ENCODE results near the gene TET2.

TET2 gene

GRCh38 chr4:105304085-105304484 lies 157.4 kb downstream of the TET2 start:
- H3K27ac ChIP-seq = peak overlapping the region; percentile 78

GRCh38 chr4:105305019-105305836 lies 158.6 kb downstream of the TET2 start:
- H3K36me3 ChIP-seq = no peaks in the 10 kb centered on the region
- H3K4me1 ChIP-seq (ENCODE audit: control insufficient read depth in 1 of 2, insufficient read depth in 1 of 2, low read depth in 1 of 2, low read length in 1 of 2) = peaks cover 15 to 31% of the 10 kb centered on the region in 2 experiments
- TF ChIP-seq CTCF (IDR thresholded peaks at IDR 0.05) = no peak
- no peaks in the 10 kb centered on the region for H3K9me3 ChIP-seq
- peak overlapping the region; percentile 78 for H3K27ac ChIP-seq
- no peaks in the 10 kb centered on the region for H3K27me3 ChIP-seq
- H3K4me3 ChIP-seq (ENCODE audit: low read depth in 1 of 2, low read length in 1 of 2) = peak overlapping the region in 1 of 2 experiments; percentile 11

More at GRCh38 chr4:105304085-105304484, 157.4 kb downstream of the TET2 start:
- Histone ChIP-seq H3K4me3 (ENCODE audit: low read depth in 1 of 2, low read length in 1 of 2) (no peak overlapping the region), H3K9me3 (no peaks in the 10 kb centered on the region), H3K36me3 (no peaks in the 10 kb centered on the region), H3K27me3 (no peaks in the 10 kb centered on the region), H3K4me1 (ENCODE audit: control insufficient read depth in 1 of 2, insufficient read depth in 1 of 2, low read depth in 1 of 2, low read length in 1 of 2) (peaks cover 15 to 31% of the 10 kb centered on the region in 2 experiments)
- no peak for TF ChIP-seq CTCF (IDR thresholded peaks at IDR 0.05)

GRCh38 chr4:105306158-105306781 lies 159.6 kb downstream of the TET2 start:
- TF ChIP-seq CTCF (IDR thresholded peaks at IDR 0.05) = no peak
- no peak overlapping the region for H3K4me3 ChIP-seq (ENCODE audit: low read depth in 1 of 2, low read length in 1 of 2)
- H3K36me3 ChIP-seq = no peaks in the 10 kb centered on the region
- no peaks in the 10 kb centered on the region for H3K9me3 ChIP-seq
- H3K27me3 ChIP-seq = no peaks in the 10 kb centered on the region
- peak overlapping the region; percentile 78 for H3K27ac ChIP-seq
- H3K4me1 ChIP-seq (ENCODE audit: control insufficient read depth in 1 of 2, insufficient read depth in 1 of 2, low read depth in 1 of 2, low read length in 1 of 2) = peaks cover 15 to 31% of the 10 kb centered on the region in 2 experiments

GRCh38 chr4:105306820-105307219 lies 160.1 kb downstream of the TET2 start:
- Histone ChIP-seq H3K27me3 (no peaks in the 10 kb centered on the region), H3K36me3 (no peaks in the 10 kb centered on the region), H3K4me3 (ENCODE audit: low read depth in 1 of 2, low read length in 1 of 2) (no peak overlapping the region), H3K9me3 (no peaks in the 10 kb centered on the region), H3K4me1 (ENCODE audit: control insufficient read depth in 1 of 2, insufficient read depth in 1 of 2, low read depth in 1 of 2, low read length in 1 of 2) (peaks cover 15 to 31% of the 10 kb centered on the region in 2 experiments), H3K27ac (no peak overlapping the region)
- no peak for TF ChIP-seq CTCF (IDR thresholded peaks at IDR 0.05)

- Histone ChIP-seq H3K36me3 (no peaks in the 10 kb centered on the region), H3K27me3 (no peaks in the 10 kb centered on the region), H3K9me3 (no peaks in the 10 kb centered on the region), H3K4me3 (ENCODE audit: low read depth in 1 of 2, low read length in 1 of 2) (no peak overlapping the region), H3K27ac (no peak overlapping the region), H3K4me1 (ENCODE audit: control insufficient read depth in 1 of 2, insufficient read depth in 1 of 2, low read depth in 1 of 2, low read length in 1 of 2) (peaks cover 0 to 8% of the 10 kb centered on the region in 2 experiments)
- TF ChIP-seq CTCF (IDR thresholded peaks at IDR 0.05) = no peak
These were observed 171.8 kb downstream of the TET2 start for GRCh38 chr4:105318486-105318885.

Data from neutrophil (primary cell).